ENCODE results near the gene NFKBIB.
"Not testable (repeated sequence)": the region's sequence is repeated elsewhere in the genome, so short reads cannot be mapped to it uniquely, and the experiment has no call there.

NFKBIB gene

DNA sequence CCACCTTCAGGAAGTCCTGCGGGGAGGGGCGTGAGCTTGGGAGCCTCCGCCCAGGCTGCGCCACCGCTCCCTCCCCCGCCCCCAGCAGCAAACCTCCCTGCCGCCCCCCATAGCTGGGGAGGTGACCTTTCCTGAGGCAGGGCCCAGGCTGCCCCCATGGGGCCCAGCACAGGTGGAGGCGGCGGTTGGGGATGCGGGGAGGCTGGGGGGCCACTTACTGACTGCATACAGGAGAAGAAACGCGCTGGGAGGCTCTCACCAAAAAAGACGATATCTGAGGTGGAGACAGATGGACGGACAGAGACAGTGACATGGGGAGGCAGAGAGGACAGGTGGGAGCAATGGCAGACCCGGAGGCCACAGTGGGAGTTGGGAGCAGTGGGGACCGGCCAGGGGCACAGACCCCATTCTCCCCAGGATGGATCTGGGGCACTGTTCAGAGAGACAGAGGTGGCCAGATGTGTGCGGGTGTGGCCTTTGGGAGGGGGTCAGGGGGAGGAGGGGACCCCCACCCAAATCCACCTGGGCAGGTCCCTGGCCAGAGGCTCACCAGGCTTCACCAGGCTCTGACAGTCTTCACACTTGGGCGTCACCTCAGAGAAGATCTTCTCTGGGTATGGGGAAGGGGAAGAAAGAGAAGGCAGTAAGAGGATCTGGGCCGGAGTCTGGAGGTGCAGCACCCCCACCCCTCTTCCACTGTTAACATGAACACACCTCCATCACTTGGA, 18.7 kb upstream of the NFKBIB start:
- peaks cover 19% of the 10 kb centered on the region for H3K4me1 Mint-ChIP-seq (ENCODE audit: low read depth)

DNA sequence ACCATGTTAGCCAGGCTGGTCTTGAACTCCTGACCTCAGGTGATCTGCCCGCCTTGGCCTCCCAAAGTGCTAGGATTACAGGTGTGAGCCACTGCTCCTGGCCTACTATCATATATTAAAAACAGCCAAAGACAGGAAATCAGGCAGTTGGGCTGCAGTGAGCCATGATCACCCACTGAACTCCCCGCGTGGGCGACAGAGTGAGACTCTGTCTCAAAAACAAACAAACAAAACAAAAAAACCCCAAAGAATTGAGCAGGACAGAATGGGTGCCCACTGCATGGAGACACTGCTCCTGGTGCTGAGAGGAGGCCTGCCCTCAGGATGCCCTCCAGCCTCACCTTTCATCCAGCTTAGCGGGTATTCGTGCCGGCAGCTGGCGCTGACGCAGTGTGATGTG, 16.5 kb upstream of the NFKBIB start:
- intact Hi-C loops (cut with micrococcal nuclease) = no loop called here
- H3K27me3 Mint-ChIP-seq = no peaks in the 10 kb centered on the region
- peaks cover 95% of the 10 kb centered on the region for H3K36me3 Mint-ChIP-seq (ENCODE audit: low read depth)
- no peak overlapping the region for H3K4me3 Mint-ChIP-seq
- peaks cover 9% of the 10 kb centered on the region for H3K4me1 Mint-ChIP-seq (ENCODE audit: low read depth)
- H3K27ac Mint-ChIP-seq = no peak overlapping the region
- no peaks in the 10 kb centered on the region for H3K9me3 Mint-ChIP-seq

More for the DNA sequence above, 18.7 kb upstream of the NFKBIB start:
- no peaks in the 10 kb centered on the region for H3K27me3 Mint-ChIP-seq
- intact Hi-C loops (cut with micrococcal nuclease) = no loop called here
- H3K36me3 Mint-ChIP-seq (ENCODE audit: low read depth) = peaks cover 74% of the 10 kb centered on the region
- H3K27ac Mint-ChIP-seq = no peak overlapping the region
- H3K9me3 Mint-ChIP-seq = no peaks in the 10 kb centered on the region
- H3K4me3 Mint-ChIP-seq = no peak overlapping the region

DNA sequence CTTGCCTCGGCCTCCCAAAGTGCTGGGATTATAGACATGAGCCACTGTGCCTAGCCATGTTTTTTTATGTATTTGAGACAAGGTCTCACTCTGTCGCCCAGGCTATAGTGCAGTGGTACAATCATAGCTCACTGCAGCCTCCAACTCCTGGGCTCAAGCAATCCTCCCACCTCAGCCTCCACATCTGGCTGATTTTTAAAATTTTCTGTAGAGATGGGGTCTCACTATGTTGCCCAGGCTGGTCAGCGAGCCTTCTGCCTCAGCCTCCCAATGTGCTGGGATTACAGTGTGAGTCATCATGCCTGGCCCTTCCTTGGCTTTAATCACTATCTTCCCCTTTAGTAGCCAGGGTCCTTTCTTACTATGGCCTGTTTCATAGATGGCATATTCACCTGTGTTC, 15.1 kb upstream of the NFKBIB start:
- peaks cover 97% of the 10 kb centered on the region for H3K36me3 Mint-ChIP-seq (ENCODE audit: low read depth)
- not testable (repeated sequence) for H3K27ac Mint-ChIP-seq

DNA sequence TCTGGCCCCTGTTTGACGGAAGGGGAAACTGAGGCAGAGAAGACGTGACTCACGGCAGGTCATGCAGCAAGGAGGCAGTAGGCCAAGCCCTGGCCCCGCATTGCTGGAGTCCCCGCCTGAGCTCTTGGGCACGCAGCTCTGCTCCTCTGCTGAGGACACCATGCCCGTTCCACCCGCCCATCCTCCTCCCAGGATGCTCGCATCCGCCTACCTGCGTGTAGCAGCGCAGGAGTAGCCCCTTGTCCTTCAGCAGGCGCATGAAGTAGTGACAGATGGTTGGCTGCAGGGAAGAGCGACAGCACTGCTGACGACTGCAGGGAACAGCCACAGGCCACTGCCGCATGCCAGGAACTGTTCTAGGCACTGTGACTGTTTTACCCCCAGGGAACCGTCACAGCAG, 10.9 kb upstream of the NFKBIB start:
- no peaks in the 10 kb centered on the region for H3K27me3 Mint-ChIP-seq
- no peaks in the 10 kb centered on the region for H3K4me1 Mint-ChIP-seq (ENCODE audit: low read depth)
- H3K4me3 Mint-ChIP-seq = no peak overlapping the region
- intact Hi-C loops (cut with micrococcal nuclease) = no loop called here
- no peak overlapping the region for H3K27ac Mint-ChIP-seq
- H3K36me3 Mint-ChIP-seq (ENCODE audit: low read depth) = peaks cover 94% of the 10 kb centered on the region
- H3K9me3 Mint-ChIP-seq = no peaks in the 10 kb centered on the region

More for the DNA sequence above, 15.1 kb upstream of the NFKBIB start:
- H3K4me1 Mint-ChIP-seq (ENCODE audit: low read depth); H3K9me3 Mint-ChIP-seq; H3K27me3 Mint-ChIP-seq; H3K4me3 Mint-ChIP-seq; intact Hi-C loops (cut with micrococcal nuclease): not testable (repeated sequence)

DNA sequence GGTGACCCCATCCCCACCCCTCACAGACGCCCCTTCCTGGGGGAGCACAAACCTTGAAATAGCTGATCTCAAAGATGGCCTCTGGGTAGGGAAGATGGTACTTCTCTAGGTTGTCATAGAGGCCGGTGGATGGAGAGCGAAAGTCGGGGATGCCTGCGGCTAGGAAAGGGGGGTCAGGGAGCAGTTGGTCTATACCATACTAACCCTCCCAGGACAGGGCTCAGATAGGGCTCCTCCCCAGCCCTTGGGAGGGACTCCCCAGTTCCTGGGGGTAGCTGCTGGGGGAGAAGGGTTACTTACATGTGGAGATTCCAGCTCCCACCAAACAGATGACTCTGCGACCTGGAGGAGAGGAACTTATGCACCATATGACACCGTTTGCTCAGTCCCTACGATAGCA, 10.0 kb upstream of the NFKBIB start:
- Mint-ChIP-seq H3K27me3 (no peaks in the 10 kb centered on the region), H3K27ac (no peak overlapping the region), H3K36me3 (ENCODE audit: low read depth) (peaks cover 96% of the 10 kb centered on the region), H3K4me1 (ENCODE audit: low read depth) (no peaks in the 10 kb centered on the region), H3K4me3 (no peak overlapping the region), H3K9me3 (no peaks in the 10 kb centered on the region)
- intact Hi-C loops (cut with micrococcal nuclease) = no loop called here

DNA sequence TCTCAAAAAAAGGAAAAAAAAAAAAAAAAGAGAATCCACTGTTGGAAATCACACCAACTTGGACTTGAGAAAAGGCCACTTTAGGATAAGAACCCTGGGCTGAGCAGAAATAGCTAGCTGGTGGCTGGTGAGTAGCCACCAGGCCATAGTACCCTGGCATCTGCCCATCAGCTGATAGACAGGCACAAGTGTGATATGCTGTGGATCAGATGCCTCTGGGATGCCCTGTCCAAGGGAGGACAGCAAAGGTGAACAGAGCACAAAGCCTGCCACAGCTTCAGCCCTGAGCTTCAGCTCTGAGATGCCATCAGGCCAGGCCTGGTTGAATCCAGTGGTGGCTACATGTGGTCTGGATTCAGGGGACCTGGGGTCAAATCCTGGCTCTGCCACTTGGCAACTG, 9.1 kb upstream of the NFKBIB start:
- Mint-ChIP-seq H3K9me3 (no peaks in the 10 kb centered on the region), H3K4me1 (ENCODE audit: low read depth) (peaks cover 1% of the 10 kb centered on the region), H3K27ac (no peak overlapping the region), H3K27me3 (no peaks in the 10 kb centered on the region), H3K36me3 (ENCODE audit: low read depth) (peaks cover 96% of the 10 kb centered on the region), H3K4me3 (no peak overlapping the region)
- intact Hi-C loops (cut with micrococcal nuclease) = no loop called here

DNA sequence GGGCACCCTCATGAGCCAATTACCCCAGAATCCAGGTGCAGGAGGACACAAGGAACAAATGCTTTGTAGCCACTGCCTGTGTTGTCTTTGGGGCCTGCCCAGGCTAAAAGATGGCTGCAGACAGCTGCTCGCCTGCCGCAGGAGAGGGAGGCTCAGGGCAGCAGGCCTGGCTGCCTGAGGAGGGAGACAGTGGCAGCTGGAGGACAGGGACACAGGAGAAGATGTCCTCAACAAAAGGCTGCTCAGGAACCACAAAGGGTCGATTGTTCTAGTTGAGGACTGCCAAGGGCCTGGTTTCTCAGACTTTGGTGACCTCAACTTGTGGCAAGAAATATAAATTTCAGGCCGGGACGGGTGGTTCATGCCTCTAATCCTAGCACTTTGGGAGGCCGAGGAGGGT, 8.0 kb upstream of the NFKBIB start:
- H3K27ac Mint-ChIP-seq = peak overlapping the region; percentile 55
- H3K4me1 Mint-ChIP-seq (ENCODE audit: low read depth) = peaks cover 5% of the 10 kb centered on the region
- H3K27me3 Mint-ChIP-seq = no peaks in the 10 kb centered on the region
- no peaks in the 10 kb centered on the region for H3K9me3 Mint-ChIP-seq
- no peak overlapping the region for H3K4me3 Mint-ChIP-seq
- H3K36me3 Mint-ChIP-seq (ENCODE audit: low read depth) = peaks cover 91% of the 10 kb centered on the region
- intact Hi-C loops (cut with micrococcal nuclease) = no loop called here

DNA sequence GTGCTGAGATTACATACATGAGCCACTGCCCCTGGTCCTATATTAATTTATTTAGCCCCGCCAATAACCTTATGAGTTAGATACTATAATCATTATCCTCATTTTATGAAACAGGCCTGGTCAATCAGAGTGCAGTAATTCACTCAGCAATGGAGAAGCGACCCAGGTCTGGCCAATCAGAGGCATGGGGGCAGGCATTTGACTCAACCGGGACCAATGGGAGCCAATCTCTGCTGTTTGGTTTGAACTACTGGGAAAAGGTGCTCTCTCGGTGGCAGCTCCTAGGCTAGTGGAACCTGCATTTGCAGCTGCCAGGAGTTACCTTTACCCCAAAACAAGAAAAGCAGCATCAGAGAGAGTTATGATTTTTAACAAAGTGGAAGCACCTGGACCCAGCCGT, 6.9 kb upstream of the NFKBIB start:
- H3K4me1 Mint-ChIP-seq (ENCODE audit: low read depth) = peaks cover 9% of the 10 kb centered on the region
- intact Hi-C loops (cut with micrococcal nuclease) = no loop called here

DNA sequence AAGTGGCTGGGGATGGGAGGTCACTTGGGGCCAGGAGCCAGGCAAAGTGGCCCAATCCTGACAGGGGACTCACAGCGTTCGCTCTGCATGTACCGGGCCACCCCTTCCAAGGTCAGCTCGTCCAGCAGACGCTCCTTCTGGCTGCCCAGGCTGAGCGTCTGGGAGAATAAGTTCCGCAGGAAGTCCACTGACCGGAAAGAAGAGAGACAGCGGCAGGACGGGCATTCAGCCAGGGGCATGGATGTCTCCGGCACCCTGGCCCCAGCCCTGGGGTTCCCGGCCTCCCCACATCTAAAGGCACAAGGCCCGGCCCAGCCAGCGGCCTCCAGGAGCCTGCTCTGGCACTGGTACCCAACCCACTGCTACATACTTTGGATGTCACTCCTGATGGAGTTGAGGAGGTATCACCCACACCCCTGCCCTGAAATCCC, 6.4 kb upstream of the NFKBIB start:
- intact Hi-C loops (cut with micrococcal nuclease) = no loop called here
- Mint-ChIP-seq H3K4me3 (no peak overlapping the region), H3K27ac (no peak overlapping the region), H3K9me3 (no peaks in the 10 kb centered on the region), H3K36me3 (ENCODE audit: low read depth) (peaks cover 75% of the 10 kb centered on the region), H3K4me1 (ENCODE audit: low read depth) (peaks cover 14% of the 10 kb centered on the region), H3K27me3 (no peaks in the 10 kb centered on the region)

More for the DNA sequence above, 6.9 kb upstream of the NFKBIB start:
- Mint-ChIP-seq H3K36me3 (ENCODE audit: low read depth) (peaks cover 80% of the 10 kb centered on the region), H3K4me3 (no peak overlapping the region), H3K9me3 (no peaks in the 10 kb centered on the region), H3K27me3 (no peaks in the 10 kb centered on the region), H3K27ac (no peak overlapping the region)

DNA sequence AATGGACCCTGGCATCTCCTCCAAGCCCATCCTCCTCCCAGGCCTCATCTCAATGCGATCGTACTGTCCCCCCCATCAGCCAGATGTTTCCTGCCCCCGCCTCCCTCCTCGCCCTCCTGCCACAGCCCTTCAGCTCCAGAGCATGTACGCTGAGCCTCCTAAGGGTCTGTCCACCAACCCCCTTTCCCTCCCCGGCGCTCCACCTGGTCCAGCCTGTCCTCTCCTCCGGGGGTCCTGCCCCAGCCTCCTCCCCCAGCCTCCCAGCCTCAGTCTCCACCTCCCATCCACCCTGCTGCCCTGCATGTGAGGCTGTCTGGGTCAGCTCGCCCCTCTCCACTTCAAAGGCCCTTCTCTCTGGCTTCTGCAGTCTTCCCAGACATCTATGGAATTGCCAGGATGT, 4.8 kb upstream of the NFKBIB start:
- intact Hi-C loops (cut with micrococcal nuclease) = loop anchor here (5.0 kb wide), 1 partner anchor 63 kb away; the partner anchor contains the start of gene ECH1
- Mint-ChIP-seq H3K4me3 (no peak overlapping the region), H3K9me3 (no peaks in the 10 kb centered on the region), H3K27me3 (no peaks in the 10 kb centered on the region), H3K36me3 (ENCODE audit: low read depth) (peaks cover 71% of the 10 kb centered on the region), H3K27ac (peak overlapping the region; percentile 6), H3K4me1 (ENCODE audit: low read depth) (peaks cover 22% of the 10 kb centered on the region)

DNA sequence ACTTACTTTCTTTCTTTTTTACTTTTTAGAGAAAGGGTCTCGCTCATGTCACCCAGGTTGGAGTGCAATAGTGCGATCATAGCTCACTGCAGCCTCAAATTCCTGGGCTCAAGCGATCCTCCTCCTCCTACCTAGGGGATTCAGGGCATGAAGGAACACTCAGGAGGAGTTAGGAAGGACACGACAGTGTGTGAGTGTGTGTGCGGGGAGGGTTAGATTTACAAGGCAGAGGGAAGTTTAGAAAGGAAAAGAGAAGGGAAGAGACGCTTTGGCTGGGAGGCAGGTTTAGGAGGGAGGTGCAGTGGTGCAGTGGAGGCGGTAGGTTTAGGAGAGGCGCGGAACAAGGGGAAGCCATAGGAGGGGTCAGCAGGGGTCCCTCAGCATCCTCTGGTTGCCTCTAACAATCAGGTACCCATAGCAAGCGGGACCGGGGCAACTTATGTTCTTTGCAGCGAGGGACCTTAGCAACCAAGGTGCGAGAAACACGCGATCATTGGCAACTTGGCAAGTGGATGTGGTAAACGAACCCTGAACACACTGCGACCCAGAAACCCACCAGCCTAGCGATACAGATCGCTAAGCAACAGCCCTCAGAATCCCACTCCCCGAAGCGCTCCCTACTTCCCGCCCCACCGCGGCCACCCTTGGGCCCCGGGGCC, 852 bp upstream of the NFKBIB start:
- Mint-ChIP-seq H3K9me3 (no peaks in the 10 kb centered on the region), H3K27ac (peak overlapping the region; percentile 89), H3K4me1 (ENCODE audit: low read depth) (peaks cover 43% of the 10 kb centered on the region), H3K36me3 (ENCODE audit: low read depth) (peaks cover 52% of the 10 kb centered on the region), H3K27me3 (no peaks in the 10 kb centered on the region), H3K4me3 (peak overlapping the region; percentile 90)
- intact Hi-C loops (cut with micrococcal nuclease) = loop anchor here (1.0 to 5.0 kb wide), 3 partner anchors 31 to 67 kb away; partner anchors contain the start of genes ECH1, MRPS12 and SARS2

DNA sequence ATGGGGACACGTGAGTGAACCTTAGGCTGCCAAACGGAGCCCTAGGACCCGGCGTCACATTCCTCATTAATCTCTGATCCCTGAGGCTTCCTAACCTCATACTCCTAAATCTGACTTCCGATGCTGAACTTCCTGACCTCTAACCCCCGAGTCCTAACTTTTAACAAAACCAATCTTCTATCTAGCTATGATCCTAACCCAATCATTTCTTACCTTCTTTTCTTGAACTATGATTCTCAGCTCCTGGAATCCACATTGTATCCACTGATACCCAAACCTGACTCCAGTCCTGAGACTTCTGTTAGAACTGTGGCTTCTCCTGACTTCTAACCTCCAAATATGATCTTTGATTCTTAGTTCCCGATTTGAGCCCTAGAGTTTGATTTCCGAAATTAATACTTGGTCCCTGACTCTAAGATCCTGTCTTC, 447 bp downstream of the NFKBIB start:
- Mint-ChIP-seq H3K4me3 (peak overlapping the region; percentile 90), H3K27me3 (no peaks in the 10 kb centered on the region), H3K27ac (peak overlapping the region; percentile 89), H3K36me3 (ENCODE audit: low read depth) (peaks cover 52% of the 10 kb centered on the region), H3K9me3 (no peaks in the 10 kb centered on the region), H3K4me1 (ENCODE audit: low read depth) (peaks cover 43% of the 10 kb centered on the region)
- intact Hi-C loops (cut with micrococcal nuclease) = no loop called here

DNA sequence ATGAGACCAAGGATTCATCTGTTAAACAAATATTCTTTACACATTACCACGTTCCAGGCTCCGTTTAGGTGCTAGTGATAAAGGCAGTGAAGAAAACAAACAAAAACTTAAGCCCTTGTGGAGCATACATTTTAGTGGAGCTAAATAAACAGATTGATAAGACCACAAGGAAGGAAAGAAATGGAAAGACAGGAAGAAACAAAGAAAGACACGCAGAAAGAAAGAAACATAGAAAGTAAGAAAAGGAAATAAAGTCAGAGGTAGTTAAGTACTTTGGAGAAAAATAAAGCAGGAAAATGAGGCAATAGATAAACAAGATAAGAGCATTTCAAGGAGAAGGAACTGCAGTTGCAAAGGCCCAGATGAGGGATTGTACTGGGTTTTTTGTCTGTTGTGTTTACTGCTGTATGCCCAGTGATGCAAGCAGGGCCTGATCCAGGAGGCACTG, 998 bp downstream of the NFKBIB start:
- intact Hi-C loops (cut with micrococcal nuclease) = no loop called here
- Mint-ChIP-seq H3K4me1 (ENCODE audit: low read depth) (peaks cover 41% of the 10 kb centered on the region), H3K9me3 (no peaks in the 10 kb centered on the region), H3K4me3 (peak overlapping the region; percentile 72), H3K27me3 (no peaks in the 10 kb centered on the region), H3K27ac (peak overlapping the region; percentile 89), H3K36me3 (ENCODE audit: low read depth) (peaks cover 52% of the 10 kb centered on the region)

DNA sequence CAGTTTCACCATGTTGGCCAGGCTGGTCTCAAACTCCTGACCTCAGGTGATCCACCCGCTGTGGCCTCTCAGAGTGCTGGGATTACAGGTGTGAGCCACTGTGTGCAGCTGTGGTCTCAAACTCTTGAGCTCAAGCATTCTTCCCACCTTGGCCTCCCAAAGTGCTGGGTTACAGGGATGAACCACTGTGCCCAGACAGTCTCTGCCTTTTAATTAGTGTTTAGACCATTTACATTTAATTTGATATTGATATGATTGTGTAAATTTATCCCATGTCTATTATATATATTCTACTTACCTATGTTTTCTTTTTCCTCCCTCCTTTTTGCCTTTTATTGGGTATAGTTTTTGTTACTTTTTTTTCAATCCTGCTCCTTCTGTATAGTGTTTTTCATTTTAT, 1.9 kb downstream of the NFKBIB start:
- H3K27me3 Mint-ChIP-seq = no peaks in the 10 kb centered on the region
- H3K4me3 Mint-ChIP-seq = no peak overlapping the region
- H3K36me3 Mint-ChIP-seq (ENCODE audit: low read depth) = peaks cover 58% of the 10 kb centered on the region
- no peaks in the 10 kb centered on the region for H3K9me3 Mint-ChIP-seq
- intact Hi-C loops (cut with micrococcal nuclease) = no loop called here
- peak overlapping the region; percentile 31 for H3K27ac Mint-ChIP-seq
- H3K4me1 Mint-ChIP-seq (ENCODE audit: low read depth) = peaks cover 38% of the 10 kb centered on the region
